Endodermal cell (in vitro differentiated cells): ENCODE results near the gene ICAM2. TPM values are rescaled to one million over a fixed set of nuclear protein-coding genes. Genes with fewer than 3 reads are reported as not detected.
A peak's percentile ranks its signal among the peaks of the same experiment; 100 is the strongest.
"Not testable (repeated sequence)": the region's sequence is repeated elsewhere in the genome, so short reads cannot be mapped to it uniquely, and the experiment has no call there.

ENCODE experiments used
- DNase-seq: peaks from one replicate; pipeline ENCODE4 v3.0.0-alpha.2; 2017
- H3K27ac ChIP-seq: 2 replicates; pipeline ENCODE4 v1.5.1; 2013; ENCODE audit warnings: mild to moderate bottlenecking, low read depth, low read length, moderate library complexity
- H3K27me3 ChIP-seq: 2 replicates; pipeline ENCODE4 v1.6.1; 2013; ENCODE audit warnings: mild to moderate bottlenecking, low read length, moderate library complexity; ENCODE audit not compliant: insufficient read depth, control insufficient read depth, poor library complexity, severe bottlenecking
- H3K36me3 ChIP-seq: 2 replicates; pipeline ENCODE4 v1.7.0; 2013; ENCODE audit warnings: mild to moderate bottlenecking, low read length, moderate library complexity; ENCODE audit not compliant: control insufficient read depth, insufficient read depth
- H3K4me1 ChIP-seq: one replicate; pipeline ENCODE4 v1.7.0; 2013; ENCODE audit warnings: low read length; ENCODE audit not compliant: control insufficient read depth, insufficient read depth
- H3K4me3 ChIP-seq: 2 replicates; pipeline ENCODE4 v1.5.1; 2013; ENCODE audit warnings: mild to moderate bottlenecking, low read length, moderate library complexity
- H3K9ac ChIP-seq: 2 replicates; pipeline ENCODE4 v1.6.1; 2013; ENCODE audit warnings: mild to moderate bottlenecking, low read length, moderate library complexity; ENCODE audit not compliant: poor library complexity, severe bottlenecking; ENCODE audit errors: extremely low read depth
- H3K9me3 ChIP-seq: 2 replicates; pipeline ENCODE4 v1.6.1; 2013; ENCODE audit warnings: mild to moderate bottlenecking, low read length, moderate library complexity; ENCODE audit not compliant: control insufficient read depth
- H3K27ac Mint-ChIP-seq: 2 replicates; pipeline ENCODE4 v1.8.0; 2020; ENCODE audit warnings: mixed read lengths
- H3K27me3 Mint-ChIP-seq: 2 replicates; pipeline ENCODE4 v1.8.0; 2021; ENCODE audit warnings: mild to moderate bottlenecking, mixed read lengths; ENCODE audit not compliant: insufficient read depth
- H3K36me3 Mint-ChIP-seq: 2 replicates; pipeline ENCODE4 v1.8.0; 2020; ENCODE audit warnings: low read depth, mixed read lengths
- H3K4me1 Mint-ChIP-seq: 2 replicates; pipeline ENCODE4 v1.8.0; 2020; ENCODE audit warnings: mixed read lengths
- H3K4me3 Mint-ChIP-seq: 2 replicates; pipeline ENCODE4 v1.8.0; 2020; ENCODE audit warnings: mild to moderate bottlenecking, moderate library complexity, mixed read lengths
- H3K9me3 Mint-ChIP-seq: 2 replicates; pipeline ENCODE4 v1.8.0; 2020; ENCODE audit warnings: mild to moderate bottlenecking, mixed read lengths
- CTCF ChIP-seq: fragments of 200-600 bp; sonication (generic); conservative IDR thresholded peaks from 2 replicates; pipeline ENCODE4 v1.5.0; 2021; ENCODE audit warnings: antibody characterized with exemption, mild to moderate bottlenecking
- WGBS, 2 experiments: methylation state at CpG; one replicate each; pipeline versions ENCODE4 v1.1.5 to v1.1.7; 2013; ENCODE audit warnings: missing lambda C conversion rate in 2 of 2, mixed read lengths in 1 of 2; ENCODE audit not compliant: insufficient coverage in 1 of 2, insufficient read length in 1 of 2; 5-methylcytosine and 5-hydroxymethylcytosine counted together
- total RNA-seq, 2 donors: library from RNA; stranded (reverse); fragmentation: NEBNext Ultra II Directional in 1 of 2; extraction: Animal tissue kit (Norgen Biotek cat#: 25700) in 1 of 2; gene quantifications; 2 replicates in 1 of 2; 3 replicates in 1 of 2; pipeline ENCODE4 v1.2.1, GENCODE V29; 2021

The ICAM2 gene
- total RNA-seq, 2 donors from 2014 or later: 0.75 TPM; not detected in 1

- H3K27me3 ChIP-seq: no peaks in the 10 kb centered on the region
- Mint-ChIP-seq H3K9me3 (no peaks in the 10 kb centered on the region), H3K4me3 (no peak overlapping the region), H3K36me3 (no peaks in the 10 kb centered on the region), H3K4me1 (no peaks in the 10 kb centered on the region), H3K27ac (no peak overlapping the region), H3K27me3 (peaks cover 6% of the 10 kb centered on the region)
- DNase-seq: peak; percentile 48
- WGBS, 2 experiments: 86 to 95% methylated on average over 2 to 5 of the region's 5 CpGs
- H3K9me3 ChIP-seq: no peaks in the 10 kb centered on the region
- H3K4me1 ChIP-seq: no peaks in the 10 kb centered on the region
- TF ChIP-seq CTCF: no peak
- no peak overlapping the region for H3K9ac ChIP-seq
- H3K27ac ChIP-seq: no peak overlapping the region
- no peaks in the 10 kb centered on the region for H3K36me3 ChIP-seq
- H3K4me3 ChIP-seq: no peak overlapping the region
Measured at GRCh38 chr17:64007838-64008282, 12.6 kb downstream of the ICAM2 start.

- H3K4me1 ChIP-seq, H3K27me3 ChIP-seq, H3K9ac ChIP-seq, H3K27me3 Mint-ChIP-seq, H3K9me3 Mint-ChIP-seq, H3K36me3 Mint-ChIP-seq, H3K4me3 ChIP-seq, H3K4me1 Mint-ChIP-seq, H3K9me3 ChIP-seq, H3K27ac Mint-ChIP-seq, H3K4me3 Mint-ChIP-seq, DNase-seq, H3K27ac ChIP-seq, H3K36me3 ChIP-seq: not testable (repeated sequence)
- WGBS, 2 experiments: 88 to 95% methylated on average over 1 to 5 of the region's 5 CpGs
Measured at GRCh38 chr17:64007089-64007837, 13.2 kb downstream of the ICAM2 start.

- peaks cover 2% of the 10 kb centered on the region for H3K27me3 Mint-ChIP-seq
- H3K9me3 Mint-ChIP-seq: no peaks in the 10 kb centered on the region
- no peak overlapping the region for H3K4me3 Mint-ChIP-seq
- H3K36me3 Mint-ChIP-seq: no peaks in the 10 kb centered on the region
- H3K4me3 ChIP-seq: no peak overlapping the region
- H3K27ac ChIP-seq: no peak overlapping the region
- no peaks in the 10 kb centered on the region for H3K4me1 Mint-ChIP-seq
- H3K9ac ChIP-seq: no peak overlapping the region
- H3K27me3 ChIP-seq: no peaks in the 10 kb centered on the region
- no peaks in the 10 kb centered on the region for H3K4me1 ChIP-seq
- no peak for TF ChIP-seq CTCF
- WGBS, 2 experiments: 90 to 96% methylated on average over 6 to 13 of the region's 13 CpGs
- peak; percentile 35 for DNase-seq
- no peaks in the 10 kb centered on the region for H3K9me3 ChIP-seq
- no peak overlapping the region for H3K27ac Mint-ChIP-seq
- H3K36me3 ChIP-seq: no peaks in the 10 kb centered on the region
Measured at GRCh38 chr17:64006361-64007088, 13.9 kb downstream of the ICAM2 start.
